Stimulated activated naive CD4-positive, alpha-beta T cell treated with Interleukin-2 at 50 U/mL for 16 hours (primary cell): Measurements from ENCODE around the gene TENT4B.
A peak's percentile ranks its signal among the peaks of the same experiment; 100 is the strongest.

Experiments
- DNase-seq: peaks from one replicate; lab custom pipeline; 2025; lab: John Stamatoyannopoulos, UW

The TENT4B gene

DNA sequence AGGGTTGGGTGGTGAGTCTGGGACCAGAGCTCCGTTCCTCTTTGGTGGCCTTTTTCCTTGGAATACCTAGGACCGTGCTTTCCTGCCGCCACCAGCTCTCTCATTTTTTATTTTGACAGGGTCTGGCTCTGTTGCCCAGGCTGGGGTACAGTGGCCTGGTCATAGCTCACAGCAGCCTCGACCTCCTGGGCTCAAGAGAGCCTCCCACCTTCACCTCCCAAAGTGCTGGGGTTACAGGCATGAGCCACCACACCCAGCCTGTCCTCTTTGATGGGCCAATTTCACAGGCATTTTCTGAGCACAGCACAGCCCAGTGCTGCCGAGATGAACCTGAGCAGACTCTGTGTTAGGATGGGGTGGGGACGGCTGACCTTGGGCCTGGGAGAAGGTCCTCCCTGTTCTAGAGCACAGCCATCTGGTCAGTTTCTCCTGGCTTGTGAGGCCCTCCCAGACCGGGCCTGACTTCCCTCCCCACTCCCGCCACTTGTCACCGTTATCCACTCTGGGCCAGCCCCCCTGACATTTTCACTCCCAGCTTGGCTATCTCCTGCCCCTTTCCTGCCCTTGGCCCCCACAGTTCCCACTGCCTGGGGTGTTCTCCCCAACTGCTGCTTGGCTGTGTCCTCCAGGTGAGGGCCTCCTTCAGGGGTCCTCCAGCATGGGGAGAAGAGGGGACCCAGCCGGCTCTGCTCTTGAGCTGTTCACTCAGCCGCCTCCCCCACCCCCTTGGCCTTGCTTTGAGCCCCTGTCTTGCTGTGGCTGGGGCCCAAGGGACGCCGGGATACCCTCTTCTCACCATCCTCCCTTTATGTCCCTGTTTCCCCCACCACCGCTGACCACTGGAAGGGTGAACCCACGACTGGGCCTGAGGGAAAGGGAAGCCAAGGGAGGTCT is 118.3 kb downstream of the TENT4B start:
- DNase-seq, result no peak

GRCh38 chr16:50272111-50272571 is 119.0 kb downstream of the TENT4B start:
- no peak for DNase-seq

DNA sequence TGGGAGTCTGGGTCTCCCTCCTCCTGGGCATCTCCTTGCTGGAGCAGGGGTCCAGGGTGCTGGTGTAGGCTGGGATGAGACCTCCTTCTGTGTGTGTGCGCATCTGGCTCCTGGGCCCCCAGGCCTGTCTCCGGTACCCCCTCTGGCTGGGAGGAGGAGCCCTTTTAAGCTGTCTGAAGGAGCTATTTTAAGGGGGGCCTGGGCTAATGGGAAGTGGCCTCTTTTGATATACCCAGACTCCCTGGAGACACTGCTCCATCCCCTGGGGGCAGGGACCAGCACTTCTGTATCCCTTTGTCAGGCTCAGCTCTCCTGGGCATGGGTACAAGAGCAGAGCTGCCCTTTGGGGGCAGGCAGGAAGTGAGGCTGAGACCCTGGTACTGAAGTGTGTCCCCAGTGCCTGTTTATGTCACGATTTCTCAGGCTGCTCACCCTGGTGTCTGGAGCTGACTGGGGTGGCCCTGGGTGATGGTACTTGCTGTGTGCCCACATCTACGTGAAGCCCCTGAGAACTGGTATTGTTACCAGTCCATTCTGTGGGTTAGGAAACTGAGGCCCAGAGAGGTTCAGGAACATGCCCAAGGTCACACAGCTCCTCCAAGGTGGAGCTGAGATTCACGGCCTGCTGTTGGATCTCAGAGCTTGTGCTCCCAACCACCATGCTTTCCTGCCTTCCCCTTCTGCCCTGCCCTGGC is 119.7 kb downstream of the TENT4B start:
- DNase-seq, result no peak

DNA sequence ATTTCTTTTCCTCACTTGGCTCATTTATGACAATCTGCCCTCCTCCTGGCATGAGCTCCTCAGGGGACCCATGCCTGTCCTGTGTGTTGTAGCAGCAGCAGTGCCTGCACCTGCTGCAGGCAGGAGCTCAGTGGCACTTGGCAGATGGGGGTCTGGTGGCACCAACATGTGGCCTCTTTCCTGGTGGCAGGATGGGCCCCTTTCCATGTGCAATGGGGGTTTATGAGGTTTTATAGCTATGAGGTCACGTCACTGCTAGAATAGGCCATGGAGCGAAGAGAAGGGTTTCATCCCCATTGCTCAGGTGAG is 120.2 kb downstream of the TENT4B start:
- no peak for DNase-seq

- DNase-seq, result peak; percentile 52
Measured at GRCh38 chr16:50273888-50274325, 120.8 kb downstream of the TENT4B start.

- DNase-seq, result peak; percentile 47
Measured at GRCh38 chr16:50274326-50275097, 121.4 kb downstream of the TENT4B start.

DNA sequence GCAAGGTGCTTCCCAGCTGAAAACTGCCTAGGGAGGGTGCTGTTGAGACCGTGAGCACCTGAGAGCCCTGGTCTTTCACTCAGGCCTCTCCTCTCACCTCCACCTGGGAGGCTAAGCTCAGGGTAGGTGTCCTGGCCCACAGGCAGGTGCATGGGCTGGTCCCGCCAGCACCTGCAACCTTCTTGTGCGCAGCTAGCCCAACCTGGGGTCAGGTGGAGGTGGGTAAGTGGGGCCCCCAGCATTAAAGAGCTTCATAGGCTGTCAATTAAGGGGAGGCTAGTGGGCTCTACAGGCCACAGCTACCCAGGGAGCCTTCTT is 122.0 kb downstream of the TENT4B start:
- no peak for DNase-seq

DNA sequence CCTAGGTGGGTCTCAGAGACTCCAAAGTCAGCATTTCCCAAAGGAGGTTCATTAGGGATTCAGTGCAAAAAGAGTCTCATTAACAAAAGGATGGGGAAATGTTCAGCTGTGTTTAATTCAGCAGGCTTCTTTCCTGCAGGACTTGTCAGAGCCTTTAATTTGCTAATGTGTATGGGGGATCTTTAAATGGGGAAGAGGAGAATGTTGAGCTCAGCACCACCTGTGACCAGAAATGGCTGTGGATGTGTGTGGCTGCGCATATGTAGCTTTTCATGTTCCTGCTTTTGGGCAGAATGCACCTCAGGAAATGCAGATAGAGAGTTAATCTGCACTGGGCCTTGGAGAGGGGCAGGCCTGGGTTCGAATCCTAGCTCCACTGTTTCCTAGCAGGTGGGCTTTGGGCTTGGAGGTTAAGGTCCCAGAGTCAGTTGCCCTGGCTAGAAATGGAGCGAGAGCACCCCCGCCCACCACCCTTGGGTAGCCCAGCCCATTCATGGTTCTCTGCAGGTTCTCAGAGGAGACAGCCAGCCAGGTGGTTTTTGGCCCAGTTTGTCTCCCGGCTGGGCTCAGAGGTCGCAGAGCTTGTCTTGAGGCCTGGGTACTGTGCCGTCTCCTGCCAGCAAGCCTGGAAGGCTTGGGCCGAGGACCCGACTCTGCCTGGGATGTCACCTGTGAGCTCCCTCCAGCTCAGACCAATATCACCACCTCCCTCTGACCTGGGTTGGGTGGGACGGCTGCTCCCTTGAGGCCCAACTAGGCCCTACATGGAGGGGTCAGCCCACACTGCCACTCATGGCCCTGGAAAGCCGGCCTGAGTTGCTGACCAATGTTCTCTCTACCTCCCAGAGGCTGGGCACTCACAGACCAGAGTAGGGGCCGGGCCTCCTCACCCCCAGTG is 122.6 kb downstream of the TENT4B start:
- no peak for DNase-seq

GRCh38 chr16:50276326-50276640 is 123.2 kb downstream of the TENT4B start:
- DNase-seq, result no peak

GRCh38 chr16:50276801-50277555 is 123.9 kb downstream of the TENT4B start:
- peak; percentile 15 for DNase-seq

GRCh38 chr16:50278251-50278650 is 125.1 kb downstream of the TENT4B start:
- DNase-seq, result no peak

GRCh38 chr16:50279504-50279865 is 126.4 kb downstream of the TENT4B start:
- no peak for DNase-seq

DNA sequence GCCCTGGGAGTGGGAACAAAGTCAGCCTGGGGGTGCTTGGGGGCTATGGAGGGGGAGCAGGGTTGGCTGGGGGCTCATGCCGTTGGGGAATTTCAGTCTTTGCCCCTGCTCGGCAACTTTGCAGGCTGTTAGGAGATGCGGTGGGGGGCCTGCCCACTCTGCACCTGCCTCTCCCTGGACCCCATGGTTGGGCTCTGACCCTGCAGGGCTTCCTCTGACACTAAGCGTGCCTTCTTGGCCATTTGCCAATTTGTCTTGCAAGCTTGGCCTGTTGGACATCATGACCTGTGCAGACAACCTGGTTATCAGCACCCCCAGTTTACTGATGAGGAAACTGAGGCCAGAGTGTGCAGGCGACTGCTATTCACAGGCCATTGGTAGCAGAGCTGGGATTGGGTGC is 127.8 kb downstream of the TENT4B start:
- DNase-seq, result no peak
